Measurements from ENCODE around the gene RCOR1. TPM values are rescaled to one million over a fixed set of nuclear protein-coding genes. Genes with fewer than 3 reads are reported as not detected.

Gene RCOR1
- total RNA-seq, 6 donors from 2014 or later: 19.8 to 58.7 (median 34.3) TPM

GRCh38 chr14:102578821-102579220, 13.6 kb upstream of the RCOR1 start:
- Histone ChIP-seq H3K4me1 (no peaks in the 10 kb centered on the region), H3K9me3 (no peaks in the 10 kb centered on the region), H3K36me3 (no peaks in the 10 kb centered on the region), H3K27me3 (no peaks in the 10 kb centered on the region), H3K27ac (no peak overlapping the region), H3K4me3 (no peak overlapping the region)
- ATAC-seq (ENCODE audit: low FRiP score in 2 of 2): no peak
- no peak for DNase-seq
- TF ChIP-seq POLR2AphosphoS5 (IDR thresholded peaks at IDR 0.05): no peak
- no peak for TF ChIP-seq POLR2A (IDR thresholded peaks at IDR 0.05)
- 80 to 81% methylated on average over 7 of the region's 7 CpGs for WGBS, 2 donors

DNA sequence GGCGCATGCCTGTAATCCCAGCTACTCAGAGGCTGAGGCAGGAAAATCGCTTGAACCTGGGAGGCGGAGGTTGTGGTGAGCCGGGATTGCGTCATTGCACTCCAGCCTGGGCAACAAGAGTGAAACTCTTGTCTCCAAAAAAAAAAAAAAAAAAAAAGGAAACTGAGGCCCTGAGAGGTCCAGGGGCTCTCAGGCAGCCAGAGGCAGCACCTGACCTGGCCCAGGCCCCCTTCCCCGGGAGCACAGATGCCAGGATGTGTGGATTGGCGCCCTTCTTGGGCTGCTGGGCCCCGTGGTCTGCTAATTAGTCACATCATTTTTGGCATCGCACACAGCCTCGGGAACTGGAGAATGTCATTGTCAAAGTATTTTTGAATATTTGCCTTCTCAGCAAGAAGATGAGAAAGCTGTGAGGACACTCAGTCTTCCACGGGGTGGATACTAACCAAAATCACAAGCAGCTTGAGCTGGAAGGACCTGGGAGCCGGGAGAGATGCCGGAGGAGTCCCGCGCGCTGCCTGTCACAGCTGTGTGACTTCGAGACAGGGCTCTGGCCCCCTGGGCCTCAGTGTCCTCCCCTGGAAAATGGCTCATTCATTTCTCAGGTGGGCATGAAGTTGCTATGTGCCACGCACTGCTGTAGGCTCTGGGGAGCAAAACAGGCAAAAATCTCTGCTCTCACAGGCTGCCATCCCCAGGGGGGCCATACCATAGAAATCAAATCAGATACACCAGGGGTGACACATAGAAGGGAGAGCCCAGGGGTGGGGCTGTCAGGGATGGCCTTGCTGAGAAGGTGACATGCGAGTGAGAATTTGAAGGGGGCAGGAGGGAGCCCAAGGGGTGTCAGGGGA, 12.5 kb upstream of the RCOR1 start:
- no peak overlapping the region for H3K27ac ChIP-seq
- H3K9me3 ChIP-seq: no peaks in the 10 kb centered on the region
- ATAC-seq (ENCODE audit: low FRiP score in 2 of 2): peak in 1 of 2 donors; percentile 80
- no peak for TF ChIP-seq POLR2AphosphoS5 (IDR thresholded peaks at IDR 0.05)
- TF ChIP-seq, protein P1, sequence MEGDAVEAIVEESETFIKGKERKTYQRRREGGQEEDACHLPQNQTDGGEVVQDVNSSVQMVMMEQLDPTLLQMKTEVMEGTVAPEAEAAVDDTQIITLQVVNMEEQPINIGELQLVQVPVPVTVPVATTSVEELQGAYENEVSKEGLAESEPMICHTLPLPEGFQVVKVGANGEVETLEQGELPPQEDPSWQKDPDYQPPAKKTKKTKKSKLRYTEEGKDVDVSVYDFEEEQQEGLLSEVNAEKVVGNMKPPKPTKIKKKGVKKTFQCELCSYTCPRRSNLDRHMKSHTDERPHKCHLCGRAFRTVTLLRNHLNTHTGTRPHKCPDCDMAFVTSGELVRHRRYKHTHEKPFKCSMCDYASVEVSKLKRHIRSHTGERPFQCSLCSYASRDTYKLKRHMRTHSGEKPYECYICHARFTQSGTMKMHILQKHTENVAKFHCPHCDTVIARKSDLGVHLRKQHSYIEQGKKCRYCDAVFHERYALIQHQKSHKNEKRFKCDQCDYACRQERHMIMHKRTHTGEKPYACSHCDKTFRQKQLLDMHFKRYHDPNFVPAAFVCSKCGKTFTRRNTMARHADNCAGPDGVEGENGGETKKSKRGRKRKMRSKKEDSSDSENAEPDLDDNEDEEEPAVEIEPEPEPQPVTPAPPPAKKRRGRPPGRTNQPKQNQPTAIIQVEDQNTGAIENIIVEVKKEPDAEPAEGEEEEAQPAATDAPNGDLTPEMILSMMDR (IDR thresholded peaks at IDR 0.05): no peak
- no peaks in the 10 kb centered on the region for H3K27me3 ChIP-seq
- H3K4me1 ChIP-seq: no peaks in the 10 kb centered on the region
- no peak overlapping the region for H3K4me3 ChIP-seq
- H3K36me3 ChIP-seq: no peaks in the 10 kb centered on the region
- peak in 1 of 2 donors; percentile 39 for DNase-seq
- WGBS, 2 donors: 61 to 84% methylated on average over 18 to 19 of the region's 19 CpGs

DNA sequence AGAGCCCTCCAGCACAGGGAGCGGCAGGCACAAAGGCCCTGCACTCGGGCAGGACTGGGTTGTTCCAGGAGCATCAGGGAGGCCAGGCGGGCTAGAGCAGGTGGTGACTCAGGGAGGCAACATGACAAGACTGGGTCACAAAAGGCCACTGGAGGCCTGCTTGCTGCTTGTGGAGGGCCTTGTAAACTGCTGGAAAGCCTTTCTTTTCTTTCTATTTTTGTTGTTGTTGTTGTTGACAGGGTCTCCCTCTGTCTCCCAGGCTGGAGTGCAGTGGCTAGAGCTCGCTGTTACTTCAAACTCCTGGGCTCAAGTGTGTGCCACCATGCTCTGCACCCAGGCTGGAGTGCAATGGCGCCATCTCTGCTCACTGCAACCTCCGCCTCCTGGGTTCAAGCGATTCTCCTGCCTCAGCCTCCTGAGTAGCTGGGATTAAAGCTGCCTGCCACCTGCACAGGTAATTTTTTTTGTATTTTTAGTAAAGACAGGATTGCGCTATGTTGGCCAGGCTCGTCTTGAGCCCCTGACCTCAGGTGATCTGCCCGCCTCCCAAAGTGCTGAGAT, 11.8 kb upstream of the RCOR1 start:
- Histone ChIP-seq H3K4me1 (peaks cover 0 to 7% (median 2%) of the 10 kb centered on the region in 4 donors), H3K27ac (no peak overlapping the region), H3K36me3 (no peaks in the 10 kb centered on the region), H3K9me3 (no peaks in the 10 kb centered on the region), H3K4me3 (no peak overlapping the region), H3K27me3 (no peaks in the 10 kb centered on the region)
- DNase-seq (no peak), ATAC-seq (ENCODE audit: low FRiP score in 2 of 2) (no peak)
- TF ChIP-seq, protein P1 (IDR thresholded peaks at IDR 0.05): no peak
- 90 to 97% methylated on average over 9 to 10 of the region's 10 CpGs for WGBS, 2 donors

- TF ChIP-seq POLR2A (IDR thresholded peaks at IDR 0.05) (no peak), EP300 (IDR thresholded peaks at IDR 0.05) (no peak), POLR2AphosphoS5 (IDR thresholded peaks at IDR 0.05) (no peak)
- TF ChIP-seq, protein P1 (IDR thresholded peaks at IDR 0.05): no peak
- Histone ChIP-seq H3K36me3 (no peaks in the 10 kb centered on the region), H3K4me1 (peaks cover 0 to 7% (median 2%) of the 10 kb centered on the region in 4 donors), H3K9me3 (no peaks in the 10 kb centered on the region), H3K27ac (no peak overlapping the region), H3K27me3 (no peaks in the 10 kb centered on the region), H3K4me3 (no peak overlapping the region)
- DNase-seq: no peak
- no peak for ATAC-seq (ENCODE audit: low FRiP score in 2 of 2)
- 92 to 94% methylated on average over 10 of the region's 10 CpGs for WGBS, 2 donors
Observed at GRCh38 chr14:102581193-102581592, 11.3 kb upstream of the RCOR1 start.

DNA sequence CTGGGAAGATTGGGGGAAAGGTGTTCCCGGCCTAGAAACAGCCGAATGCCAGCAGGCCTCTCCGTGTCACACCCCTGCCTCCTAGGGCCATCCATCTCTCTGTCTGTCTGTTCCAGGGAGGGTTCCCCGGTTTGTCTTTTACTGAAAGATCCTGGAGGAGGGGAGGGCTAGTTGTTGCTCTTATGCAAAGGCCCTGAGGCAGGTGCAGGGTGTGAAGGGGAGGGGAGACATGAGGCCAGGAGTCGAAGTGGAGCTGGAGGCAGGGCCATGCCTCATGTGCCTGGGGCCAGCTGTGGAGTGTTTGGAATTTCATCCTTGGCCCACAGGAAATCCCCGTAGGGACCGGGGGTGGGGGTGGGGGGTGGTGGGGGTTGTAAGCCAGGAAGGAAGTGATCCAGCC, 8.7 kb upstream of the RCOR1 start:
- Histone ChIP-seq H3K27me3 (no peaks in the 10 kb centered on the region), H3K27ac (no peak overlapping the region), H3K9me3 (no peaks in the 10 kb centered on the region), H3K4me1 (peaks cover 0 to 7% (median 2%) of the 10 kb centered on the region in 4 donors), H3K4me3 (no peak overlapping the region), H3K36me3 (no peaks in the 10 kb centered on the region)
- DNase-seq (no peak), ATAC-seq (ENCODE audit: low FRiP score in 2 of 2) (no peak)
- TF ChIP-seq EP300 (IDR thresholded peaks at IDR 0.05): no peak
- TF ChIP-seq POLR2A (IDR thresholded peaks at IDR 0.05): no peak
- no peak for TF ChIP-seq POLR2AphosphoS5 (IDR thresholded peaks at IDR 0.05)
- TF ChIP-seq, protein P1 (IDR thresholded peaks at IDR 0.05): no peak
- WGBS, 2 donors: 54 to 65% methylated on average over 6 of the region's 7 CpGs

Data from upper lobe of left lung (tissue), 6 donors.